Nephron progenitor cell (in vitro differentiated cells): ENCODE results near the gene ARHGAP42.

ENCODE experiments used
- DNase-seq: peaks from one replicate; pipeline ENCODE4 v3.0.0; 2021
- H3K27ac Mint-ChIP-seq: 2 replicates; pipeline ENCODE4 v1.8.0; 2021; ENCODE audit warnings: mild to moderate bottlenecking, moderate library complexity, mixed read lengths
- H3K27me3 Mint-ChIP-seq: 2 replicates; pipeline ENCODE4 v1.8.0; 2021; ENCODE audit warnings: mild to moderate bottlenecking, low read depth, mixed read lengths; ENCODE audit not compliant: poor library complexity
- H3K36me3 Mint-ChIP-seq: 2 replicates; pipeline ENCODE4 v1.8.0; 2021; ENCODE audit warnings: low read depth, mixed read lengths
- H3K4me1 Mint-ChIP-seq: 2 replicates; pipeline ENCODE4 v1.8.0; 2021; ENCODE audit warnings: mixed read lengths
- H3K4me3 Mint-ChIP-seq: 2 replicates; pipeline ENCODE4 v1.8.0; 2021; ENCODE audit warnings: mild to moderate bottlenecking, moderate library complexity, mixed read lengths
- H3K9me3 Mint-ChIP-seq: 2 replicates; pipeline ENCODE4 v1.8.0; 2021; ENCODE audit warnings: mild to moderate bottlenecking, moderate library complexity, mixed read lengths
- TF ChIP-seq, protein P1 (sequence below): fragments of 200-600 bp; sonication (generic); IDR thresholded peaks from 2 replicates; pipeline ENCODE4 v1.5.0; 2021; ENCODE audit warnings: antibody characterized with exemption

Gene ARHGAP42

DNA sequence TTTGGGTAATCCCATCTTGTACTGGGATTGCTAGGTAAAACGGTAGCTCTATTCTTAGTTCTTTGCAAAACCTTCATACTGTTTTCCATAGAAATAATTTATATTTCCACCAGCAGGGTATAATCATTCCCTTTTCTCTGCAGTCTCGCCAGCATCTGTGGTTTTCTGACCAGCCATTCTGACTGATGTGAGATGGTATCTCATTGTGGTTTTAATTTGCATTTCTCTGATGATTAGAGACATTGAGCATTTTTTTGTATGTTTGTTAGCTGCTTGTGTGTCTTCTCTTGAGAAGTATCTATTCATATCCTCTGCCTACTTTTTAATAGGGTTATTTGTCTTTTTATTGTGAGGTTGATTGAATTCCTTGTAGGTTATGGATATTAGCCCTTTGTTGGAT is 221.7 kb downstream of the ARHGAP42 start:
- H3K9me3 Mint-ChIP-seq, result no peaks in the 10 kb centered on the region
- DNase-seq, result no peak

DNA sequence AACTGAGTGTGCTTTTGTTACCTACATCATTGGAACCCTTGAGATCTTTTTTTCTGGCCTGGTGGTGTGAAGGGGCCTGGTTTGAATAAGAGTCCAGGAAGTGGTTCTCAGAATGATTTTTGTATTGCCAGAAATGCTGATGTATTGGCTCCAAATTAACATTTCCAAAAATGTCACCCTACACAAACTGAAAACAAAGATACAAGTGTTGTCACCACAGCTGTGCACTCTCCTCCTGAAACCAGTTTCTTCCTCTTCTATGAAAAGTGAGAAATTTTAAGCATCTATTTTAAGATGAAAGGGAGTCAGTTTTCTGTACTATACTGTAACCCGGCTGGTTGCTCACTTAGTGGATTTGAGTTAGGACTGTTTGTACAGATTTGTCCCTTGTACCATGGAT is 223.7 kb downstream of the ARHGAP42 start:
- Mint-ChIP-seq H3K4me1 (peaks cover 6% of the 10 kb centered on the region), H3K27ac (no peak overlapping the region), H3K4me3 (no peak overlapping the region), H3K36me3 (peaks cover 7% of the 10 kb centered on the region), H3K27me3 (peaks cover 2% of the 10 kb centered on the region), H3K9me3 (no peaks in the 10 kb centered on the region)
- TF ChIP-seq, protein P1, sequence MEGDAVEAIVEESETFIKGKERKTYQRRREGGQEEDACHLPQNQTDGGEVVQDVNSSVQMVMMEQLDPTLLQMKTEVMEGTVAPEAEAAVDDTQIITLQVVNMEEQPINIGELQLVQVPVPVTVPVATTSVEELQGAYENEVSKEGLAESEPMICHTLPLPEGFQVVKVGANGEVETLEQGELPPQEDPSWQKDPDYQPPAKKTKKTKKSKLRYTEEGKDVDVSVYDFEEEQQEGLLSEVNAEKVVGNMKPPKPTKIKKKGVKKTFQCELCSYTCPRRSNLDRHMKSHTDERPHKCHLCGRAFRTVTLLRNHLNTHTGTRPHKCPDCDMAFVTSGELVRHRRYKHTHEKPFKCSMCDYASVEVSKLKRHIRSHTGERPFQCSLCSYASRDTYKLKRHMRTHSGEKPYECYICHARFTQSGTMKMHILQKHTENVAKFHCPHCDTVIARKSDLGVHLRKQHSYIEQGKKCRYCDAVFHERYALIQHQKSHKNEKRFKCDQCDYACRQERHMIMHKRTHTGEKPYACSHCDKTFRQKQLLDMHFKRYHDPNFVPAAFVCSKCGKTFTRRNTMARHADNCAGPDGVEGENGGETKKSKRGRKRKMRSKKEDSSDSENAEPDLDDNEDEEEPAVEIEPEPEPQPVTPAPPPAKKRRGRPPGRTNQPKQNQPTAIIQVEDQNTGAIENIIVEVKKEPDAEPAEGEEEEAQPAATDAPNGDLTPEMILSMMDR, result no peak
- DNase-seq, result no peak

More for the DNA sequence above, 221.7 kb downstream of the ARHGAP42 start:
- no peaks in the 10 kb centered on the region for H3K36me3 Mint-ChIP-seq
- no peaks in the 10 kb centered on the region for H3K4me1 Mint-ChIP-seq
- no peak overlapping the region for H3K4me3 Mint-ChIP-seq
- TF ChIP-seq, protein P1, result no peak
- H3K27ac Mint-ChIP-seq, result no peak overlapping the region
- peaks cover 2% of the 10 kb centered on the region for H3K27me3 Mint-ChIP-seq

- TF ChIP-seq, protein P1, result no peak
- H3K9me3 Mint-ChIP-seq, result no peaks in the 10 kb centered on the region
- peaks cover 13% of the 10 kb centered on the region for H3K4me1 Mint-ChIP-seq
Observed at GRCh38 chr11:100914415-100915110, 227.5 kb downstream of the ARHGAP42 start.

GRCh38 chr11:100918551-100919500 is 231.7 kb downstream of the ARHGAP42 start:
- no peak overlapping the region for H3K4me3 Mint-ChIP-seq
- H3K27me3 Mint-ChIP-seq, result no peaks in the 10 kb centered on the region
- no peak for DNase-seq
- no peaks in the 10 kb centered on the region for H3K9me3 Mint-ChIP-seq
- TF ChIP-seq, protein P1, result no peak
- peaks cover 7% of the 10 kb centered on the region for H3K36me3 Mint-ChIP-seq
- peaks cover 13% of the 10 kb centered on the region for H3K4me1 Mint-ChIP-seq
- H3K27ac Mint-ChIP-seq, result no peak overlapping the region

More at GRCh38 chr11:100914415-100915110, 227.5 kb downstream of the ARHGAP42 start:
- H3K27me3 Mint-ChIP-seq, result no peaks in the 10 kb centered on the region
- no peak for DNase-seq
- H3K4me3 Mint-ChIP-seq, result no peak overlapping the region
- peak overlapping the region; percentile 50 for H3K27ac Mint-ChIP-seq
- peaks cover 7% of the 10 kb centered on the region for H3K36me3 Mint-ChIP-seq

- TF ChIP-seq, protein P1, result no peak
- no peak overlapping the region for H3K27ac Mint-ChIP-seq
- H3K4me1 Mint-ChIP-seq, result peaks cover 7% of the 10 kb centered on the region
- DNase-seq, result no peak
- no peak overlapping the region for H3K4me3 Mint-ChIP-seq
- H3K9me3 Mint-ChIP-seq, result no peaks in the 10 kb centered on the region
- H3K36me3 Mint-ChIP-seq, result no peaks in the 10 kb centered on the region
- no peaks in the 10 kb centered on the region for H3K27me3 Mint-ChIP-seq
Observed at GRCh38 chr11:100920593-100920992, 233.5 kb downstream of the ARHGAP42 start.
